Liver (tissue), 9 donors: Measurements from ENCODE around the gene CBFA2T2. TPM values are rescaled to one million over a fixed set of nuclear protein-coding genes. Genes with fewer than 3 reads are reported as not detected.

Experiments
- DNase-seq: peaks from one replicate; pipeline ENCODE4 v3.0.0-alpha.2; 2017; ENCODE audit warnings: low spot score
- H3K27ac ChIP-seq, 2 donors: one replicate each; pipeline ENCODE4 v1.7.0; 2013; ENCODE audit warnings: inconsistent platforms in 2 of 2, low read length in 2 of 2, control low read depth in 1 of 2, low read depth in 1 of 2, mild to moderate bottlenecking in 1 of 2
- H3K27me3 ChIP-seq, 4 donors: one replicate each; pipeline versions ENCODE4 v1.6.1 to v1.7.0; 2013; ENCODE audit warnings: low read length in 3 of 4, inconsistent platforms in 1 of 4, mild to moderate bottlenecking in 1 of 4, moderate library complexity in 1 of 4; ENCODE audit not compliant: control insufficient read depth in 4 of 4, insufficient read depth in 4 of 4
- H3K36me3 ChIP-seq, 4 donors: one replicate each; pipeline versions ENCODE4 v1.6.1 to v1.7.0; 2013; ENCODE audit warnings: low read length in 3 of 4, mild to moderate bottlenecking in 3 of 4, low read depth in 1 of 4, moderate library complexity in 1 of 4; ENCODE audit not compliant: control insufficient read depth in 4 of 4, insufficient read depth in 3 of 4
- H3K4me1 ChIP-seq, 4 donors: one replicate each; pipeline versions ENCODE4 v1.6.1 to v1.7.0; 2013; ENCODE audit warnings: low read length in 3 of 4, mild to moderate bottlenecking in 3 of 4, moderate library complexity in 1 of 4; ENCODE audit not compliant: control insufficient read depth in 4 of 4, insufficient read depth in 4 of 4
- H3K4me3 ChIP-seq, 3 donors: one replicate each; pipeline versions ENCODE4 v1.6.1 to v1.7.0; 2013; ENCODE audit warnings: low read length in 3 of 3, control low read depth in 1 of 3, low read depth in 1 of 3, mild to moderate bottlenecking in 1 of 3
- H3K9ac ChIP-seq, 2 donors: one replicate each; pipeline ENCODE4 v1.7.0; 2013; ENCODE audit warnings: low read length in 2 of 2, mild to moderate bottlenecking in 2 of 2, moderate library complexity in 2 of 2, control low read depth in 1 of 2, low read depth in 1 of 2
- H3K9me3 ChIP-seq, 4 donors: one replicate each; pipeline versions ENCODE4 v1.6.1 to v1.7.0; 2013; ENCODE audit warnings: low read length in 3 of 4; ENCODE audit not compliant: control insufficient read depth in 4 of 4
- ATF3 ChIP-seq: IDR thresholded peaks from 2 replicates; pipeline ENCODE4 v1.6.1; 2016; ENCODE audit warnings: antibody characterized with exemption
- CTCF ChIP-seq: fragments of 150-350 bp; IDR thresholded peaks from 2 replicates; pipeline ENCODE4 v1.5.1; 2017; ENCODE audit warnings: improper control_type of control experiment, low read depth, low read length; ENCODE audit not compliant: missing input control
- EGR1 ChIP-seq, 2 donors: IDR thresholded peaks; 2 replicates each; pipeline ENCODE4 v1.6.1; 2016 to 2018; ENCODE audit warnings: antibody characterized with exemption in 2 of 2, low read depth in 2 of 2
- GABPA ChIP-seq, 2 donors: IDR thresholded peaks in 1 of 2; conservative IDR thresholded peaks in 1 of 2; 2 replicates each; pipeline ENCODE4 v1.6.1; 2016; ENCODE audit warnings: antibody characterized with exemption in 2 of 2, mild to moderate bottlenecking in 1 of 2, moderate library complexity in 1 of 2
- MAX ChIP-seq: IDR thresholded peaks from 2 replicates; pipeline ENCODE4 v1.6.1; 2016; ENCODE audit warnings: antibody characterized with exemption
- NR2F2 ChIP-seq: IDR thresholded peaks from 2 replicates; pipeline ENCODE4 v1.6.1; 2016; ENCODE audit warnings: antibody characterized with exemption
- RAD21 ChIP-seq, 2 donors: IDR thresholded peaks; 2 replicates each; pipeline ENCODE4 v1.6.1; 2016; ENCODE audit warnings: antibody characterized with exemption in 2 of 2, mild to moderate bottlenecking in 2 of 2
- RXRA ChIP-seq, 2 donors: IDR thresholded peaks; 2 replicates each; pipeline ENCODE4 v1.6.1; 2017 to 2018; ENCODE audit warnings: antibody characterized with exemption in 2 of 2, mild to moderate bottlenecking in 1 of 2
- SP1 ChIP-seq: IDR thresholded peaks from 2 replicates; pipeline ENCODE4 v1.6.1; 2018; ENCODE audit warnings: antibody characterized with exemption, mild to moderate bottlenecking
- YY1 ChIP-seq: IDR thresholded peaks from 2 replicates; pipeline ENCODE4 v1.6.1; 2016; ENCODE audit warnings: antibody characterized with exemption, mild to moderate bottlenecking
- ZBTB33 ChIP-seq: IDR thresholded peaks from 2 replicates; pipeline ENCODE4 v1.6.1; 2016; ENCODE audit warnings: antibody characterized with exemption
- WGBS: extraction: QIAGEN DNeasy Blood & Tissue Kit; methylation state at CpG from one replicate; pipeline ENCODE4 v1.1.7; 2013; 5-methylcytosine and 5-hydroxymethylcytosine counted together
- polyA plus RNA-seq, 2 donors: library from polyadenylated mRNA; stranded (reverse) in 1 of 2; unstranded in 1 of 2; fragments of 200-250 nt in 1 of 2; fragments of >200 nt in 1 of 2; fragmentation: Nextera tagmentation in 1 of 2; extraction: Ambion mirVana in 1 of 2; gene quantifications; one replicate each; pipeline versions ENCODE4 v1.2.1 to v1.2.3, GENCODE V29; 2013 to 2015
- total RNA-seq, 2 donors: library from RNA; depleted of rRNA; stranded (reverse); fragments of >200 nt; gene quantifications; one replicate each; pipeline ENCODE4 v1.2.3, GENCODE V29; 2014
- donor health status: healthy.
- donor health status: healthy.
- donor health status: healthy.
- donor health status: healthy.
- donor health status: healthy.

The CBFA2T2 gene
- total and polyA plus RNA-seq, 4 donors: 2.0 to 5.5 (median 5.3) TPM

GRCh38 chr20:33666293-33667244 is 176.7 kb downstream of the CBFA2T2 start, which contains the start of gene ACTL10 (continued):
- TF ChIP-seq ZBTB33 (no peak), EGR1 (IDR thresholded peaks at IDR 0.05; ENCODE audit: low read depth in 2 of 2) (no peak)

GRCh38 chr20:33667245-33667675 is 177.4 kb downstream of the CBFA2T2 start:
- Histone ChIP-seq H3K36me3 (peaks cover 0 to 4% (median 0%) of the 10 kb centered on the region in 4 donors), H3K4me3 (peak overlapping the region; percentile 49 to 64 (median 56)), H3K9ac (no peak overlapping the region), H3K9me3 (no peaks in the 10 kb centered on the region), H3K27me3 (no peaks in the 10 kb centered on the region), H3K4me1 (peaks cover 3 to 48% (median 22%) of the 10 kb centered on the region in 4 donors), H3K27ac (peak overlapping the region; percentile 70 to 75)
- no peak for DNase-seq
- TF ChIP-seq YY1 (no peak), NR2F2 (no peak), ATF3 (no peak), RAD21 (IDR thresholded peaks at IDR 0.05) (no peak), GABPA (IDR thresholded peaks at IDR 0.05 in 1 of 2, conservative IDR thresholded peaks at IDR 0.05 in 1 of 2) (no peak), CTCF (no peak), RXRA (IDR thresholded peaks at IDR 0.05) (no peak), SP1 (no peak)
- 26% methylated on average over 55 of the region's 55 CpGs for WGBS

GRCh38 chr20:33667676-33668465 is 178.0 kb downstream of the CBFA2T2 start:
- TF ChIP-seq SP1: peak; percentile 10
- no peak for TF ChIP-seq ZBTB33
- TF ChIP-seq CTCF: peak; percentile 85
- TF ChIP-seq YY1: peak; percentile 42
- TF ChIP-seq RAD21 (IDR thresholded peaks at IDR 0.05): peak; percentile 83 to 95
- no peak for TF ChIP-seq MAX
- Histone ChIP-seq H3K4me3 (peak overlapping the region; percentile 49 to 64 (median 56)), H3K27me3 (no peaks in the 10 kb centered on the region), H3K36me3 (peaks cover 0 to 4% (median 0%) of the 10 kb centered on the region in 4 donors), H3K27ac (peak overlapping the region; percentile 70 to 75), H3K4me1 (peaks cover 3 to 49% (median 20%) of the 10 kb centered on the region in 4 donors), H3K9ac (no peak overlapping the region), H3K9me3 (no peaks in the 10 kb centered on the region)
- WGBS: 32% methylated on average over 47 of the region's 47 CpGs
- peak; percentile 81 for DNase-seq
